GM21529 (cell line): Measurements from ENCODE around the gene PPP4R2.

ENCODE experiments used
- ATAC-seq: cut with Tn5 transposase; IDR thresholded peaks from one replicate; pipeline ENCODE4 v1.9.1; 2021; ENCODE audit not compliant: unreplicated experiment

Gene PPP4R2

DNA sequence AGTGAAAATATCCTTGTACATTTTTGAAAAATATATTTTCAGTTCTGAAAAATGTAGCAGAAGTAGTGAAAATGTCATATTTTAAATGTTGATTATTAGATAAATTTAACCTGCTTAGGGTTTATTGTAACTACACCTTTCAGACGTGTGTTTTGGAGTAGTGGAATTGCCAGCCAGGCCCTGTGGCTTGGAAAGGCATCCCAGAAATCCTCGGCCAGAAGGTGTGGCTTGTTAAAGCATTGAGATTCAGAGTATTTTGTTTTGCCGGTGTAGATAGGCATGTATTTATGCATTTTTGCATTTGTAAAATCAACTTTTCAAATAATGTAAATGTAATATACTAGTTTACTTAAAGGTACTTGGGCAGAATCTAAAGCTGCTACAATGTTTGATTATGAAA lies 71.8 kb downstream of the PPP4R2 start:
- no peak for ATAC-seq

DNA sequence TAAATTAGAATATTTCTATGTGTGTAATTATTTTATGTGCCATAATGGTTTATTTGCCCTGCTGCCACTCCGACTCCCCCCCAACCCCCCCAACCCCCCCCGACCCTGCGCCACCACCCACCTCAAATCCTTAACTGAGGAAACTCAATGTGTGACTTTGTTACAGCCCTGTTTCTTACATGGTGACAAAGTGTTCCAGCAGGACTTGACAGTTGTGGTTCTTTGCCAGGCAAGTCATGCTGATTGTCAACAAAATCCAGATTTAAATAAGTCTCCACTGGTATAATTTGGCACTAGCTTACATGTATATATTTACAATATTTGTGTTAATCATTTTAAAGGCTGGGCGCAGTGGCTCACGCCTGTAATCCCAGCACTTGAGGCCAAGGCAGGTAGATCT lies 72.6 kb downstream of the PPP4R2 start:
- ATAC-seq: no peak

DNA sequence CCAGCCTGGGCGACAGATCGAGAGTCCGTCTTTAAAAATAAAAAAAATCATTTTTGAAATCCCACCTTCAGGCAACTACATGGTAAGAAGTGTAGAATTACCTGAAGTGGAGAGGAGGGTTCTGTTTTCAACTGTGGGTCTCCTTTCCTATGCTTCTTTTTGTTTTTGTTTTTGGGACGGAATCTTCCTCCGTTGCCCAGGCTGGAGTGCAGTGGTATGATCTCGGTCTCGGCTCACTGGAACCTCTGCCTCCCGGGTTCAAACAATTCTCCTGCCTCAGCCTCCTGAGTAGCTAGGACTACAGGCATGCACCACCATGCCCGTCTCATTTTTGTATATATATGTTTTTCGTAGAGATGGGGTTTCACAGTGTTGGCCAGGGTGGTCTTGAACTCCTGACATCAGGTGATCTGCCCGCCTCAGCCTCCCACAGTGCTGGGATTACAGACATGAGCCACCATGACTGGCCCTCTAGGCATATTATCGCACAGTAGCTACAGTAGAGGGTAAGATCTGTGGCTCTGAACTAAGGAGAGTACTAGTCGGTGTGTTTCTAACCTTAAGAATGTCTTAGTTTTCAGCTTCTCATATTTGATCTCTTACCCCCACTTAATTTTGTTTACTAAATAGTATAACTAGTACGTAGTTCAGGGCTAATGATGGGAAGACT lies 73.3 kb downstream of the PPP4R2 start:
- ATAC-seq: no peak

DNA sequence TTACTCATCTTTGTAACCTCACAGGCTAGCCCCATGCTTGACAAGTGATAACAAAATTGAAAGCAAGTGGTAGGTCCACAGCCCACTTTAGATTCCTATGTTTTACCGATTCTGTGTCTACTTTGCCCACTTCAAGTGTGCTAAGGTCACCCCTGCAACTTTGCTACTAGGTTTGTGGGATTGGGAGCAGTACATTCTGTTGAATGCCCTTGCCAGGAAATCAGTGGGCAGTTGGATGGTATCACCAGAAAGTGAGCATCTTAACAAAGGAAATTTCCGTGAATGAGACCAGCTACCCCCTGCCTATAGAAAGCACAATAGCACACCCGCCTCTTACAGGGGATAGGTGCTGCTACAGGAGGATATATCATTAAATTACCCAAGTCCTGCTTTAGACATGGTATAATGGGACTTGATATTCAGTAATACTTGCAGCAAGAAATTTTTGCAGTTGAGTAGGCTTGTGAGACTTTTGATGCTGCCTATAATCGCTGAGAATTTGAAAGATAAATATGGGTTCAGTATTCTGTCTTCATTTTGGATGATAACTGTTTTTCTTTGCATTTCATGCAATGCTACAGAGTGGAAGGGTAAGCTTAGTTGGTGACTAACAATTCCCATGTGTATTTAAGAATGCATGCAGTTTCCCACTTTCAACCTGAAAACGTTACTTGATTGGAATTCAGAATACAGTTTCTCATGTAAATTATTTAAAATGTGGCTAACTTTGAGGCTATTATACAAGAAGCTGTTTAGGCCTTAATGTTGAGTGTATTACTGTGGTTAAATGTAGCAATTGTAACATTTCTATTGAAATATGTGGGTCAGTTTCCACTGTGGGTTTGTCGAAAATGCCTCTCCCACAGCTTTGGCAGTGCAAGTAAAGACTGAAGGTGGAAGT lies 74.3 kb downstream of the PPP4R2 start:
- no peak for ATAC-seq

DNA sequence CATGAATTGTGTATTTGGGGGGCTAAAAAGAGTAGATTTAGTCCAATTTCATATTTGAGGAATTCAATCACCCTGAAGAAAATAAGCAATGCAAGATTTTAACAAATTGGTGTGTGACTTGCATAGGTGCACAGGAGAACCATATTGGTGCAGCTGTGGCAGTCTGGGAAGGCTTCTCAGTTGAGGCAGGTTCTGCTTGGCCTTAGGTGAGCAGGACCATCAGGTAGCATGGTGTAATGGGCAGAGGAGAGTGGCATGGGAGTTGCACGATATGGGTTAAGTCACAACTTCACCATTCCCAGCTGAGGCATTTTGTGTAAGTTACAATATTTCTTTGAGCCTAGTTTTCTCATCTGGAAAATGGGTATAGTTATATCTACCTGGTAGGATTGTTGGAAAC lies 75.3 kb downstream of the PPP4R2 start:
- no peak for ATAC-seq

DNA sequence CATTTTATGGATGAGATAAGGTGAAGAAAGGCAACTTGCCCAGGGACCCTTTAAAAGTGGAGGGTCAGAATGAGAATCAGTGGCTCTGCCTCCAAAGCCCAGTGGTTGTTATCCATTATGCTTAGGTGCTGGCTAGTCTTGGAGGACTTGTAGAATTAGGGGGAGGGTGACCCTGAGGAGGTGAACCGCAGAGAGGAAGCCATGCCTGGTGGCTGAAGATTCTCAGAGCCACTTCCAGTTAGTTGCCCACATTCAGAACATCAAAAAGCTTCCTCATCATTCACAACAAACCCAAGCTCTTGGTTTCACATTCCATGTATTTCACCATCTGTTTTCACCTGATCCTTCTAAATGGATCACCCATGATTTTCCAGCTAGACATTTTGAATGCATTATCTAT lies 76.0 kb downstream of the PPP4R2 start:
- ATAC-seq: no peak

DNA sequence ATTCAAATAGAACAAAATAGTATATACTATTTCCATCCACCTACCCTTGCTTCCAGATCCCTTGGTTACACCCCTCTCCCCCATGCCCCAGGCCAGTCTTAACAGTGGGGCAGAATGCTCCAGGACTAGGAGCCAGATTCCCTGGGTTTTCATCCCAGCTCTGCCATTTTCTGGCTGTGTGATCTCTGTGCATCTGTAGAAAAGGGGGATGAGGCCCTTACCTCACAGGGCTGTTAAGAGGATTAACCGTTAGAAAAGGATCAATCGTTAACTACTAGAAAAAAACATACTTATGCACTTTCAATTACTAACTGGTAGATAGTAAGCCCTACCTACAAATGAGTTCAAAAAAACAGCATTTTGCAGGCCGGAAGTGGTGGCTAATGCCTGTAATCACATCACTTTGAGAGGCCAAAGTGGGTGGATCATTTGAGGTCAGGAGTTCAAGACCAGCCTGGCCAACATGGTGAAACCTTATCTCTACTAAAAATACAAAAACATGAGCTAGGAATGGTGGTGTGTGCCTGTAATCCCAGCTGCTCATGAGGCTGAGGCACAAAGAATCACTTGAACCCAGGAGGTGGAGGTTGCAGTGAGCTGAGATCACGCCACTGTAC lies 76.6 kb downstream of the PPP4R2 start:
- no peak for ATAC-seq

DNA sequence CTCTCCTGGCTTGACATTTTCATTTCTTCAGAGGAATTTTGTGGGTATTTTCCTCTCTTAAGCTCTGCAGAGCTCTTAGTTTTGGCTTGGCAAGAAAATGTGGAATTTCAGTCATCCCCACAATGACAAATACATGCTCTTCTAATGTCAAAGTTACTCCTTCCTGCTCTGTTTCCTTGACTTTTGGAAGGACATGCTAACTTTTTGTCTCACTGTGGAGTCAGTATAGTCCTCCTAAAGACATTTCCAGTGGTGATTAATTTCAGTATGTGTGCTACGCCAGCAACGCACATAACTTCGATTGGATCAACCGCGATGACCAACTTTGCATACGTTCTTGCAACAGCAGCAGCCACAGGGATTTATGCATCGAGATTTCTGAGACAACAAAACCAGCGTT lies 78.2 kb downstream of the PPP4R2 start:
- no peak for ATAC-seq

DNA sequence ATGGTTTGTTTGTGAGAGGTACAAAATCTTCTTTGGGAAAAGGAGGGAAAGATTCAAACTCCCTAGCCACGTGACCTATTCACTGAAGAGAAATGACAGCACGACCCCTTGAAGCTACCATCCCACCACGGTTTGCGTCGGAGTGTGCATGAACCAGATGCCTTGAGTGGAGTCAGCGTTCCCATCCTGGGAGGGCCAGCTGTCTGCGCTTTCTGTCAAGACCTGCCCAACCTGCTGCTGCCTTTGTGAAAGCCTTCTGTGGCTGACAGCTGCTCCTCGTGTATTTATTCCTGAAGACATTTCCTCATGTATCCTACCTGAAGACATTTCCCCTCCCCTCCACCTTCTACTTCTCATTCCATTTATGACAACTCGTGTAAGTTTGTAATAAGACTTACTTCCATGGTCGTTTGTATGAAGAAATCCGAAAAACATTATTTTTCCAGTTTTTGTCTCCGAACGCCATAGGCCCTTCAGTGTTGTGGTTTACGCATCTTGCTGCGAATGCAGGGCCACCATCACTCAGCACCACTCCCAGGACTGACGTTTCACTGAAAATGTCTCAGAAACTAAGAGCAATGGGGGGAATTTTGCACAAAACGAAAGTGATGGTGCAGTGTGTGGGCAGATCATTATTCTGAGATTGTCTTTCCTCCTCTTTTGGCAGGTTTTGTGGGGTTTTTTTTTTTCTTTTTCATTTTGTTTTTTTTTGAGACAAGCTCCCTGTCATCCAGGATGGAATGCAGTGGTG lies 83.8 kb downstream of the PPP4R2 start:
- no peak for ATAC-seq

DNA sequence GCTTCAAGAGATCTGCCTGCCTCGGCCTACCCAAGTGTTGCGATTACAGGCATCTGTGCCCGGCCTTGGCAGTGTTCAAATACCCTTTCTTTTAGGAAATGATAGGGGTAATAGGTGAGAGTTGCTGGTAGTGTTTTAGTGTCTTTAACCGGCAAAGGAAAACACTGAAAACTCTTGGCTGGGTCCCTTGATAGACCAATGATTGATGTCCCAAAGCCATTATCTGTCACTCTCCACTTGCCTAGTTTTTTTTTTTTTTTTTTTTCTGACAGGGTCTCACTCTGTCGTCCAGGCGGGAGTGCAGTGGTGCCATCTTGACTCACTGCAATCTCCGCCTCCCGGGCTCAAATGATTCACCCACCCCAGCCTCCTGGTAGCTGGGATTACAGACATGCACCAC lies 84.5 kb downstream of the PPP4R2 start:
- no peak for ATAC-seq

DNA sequence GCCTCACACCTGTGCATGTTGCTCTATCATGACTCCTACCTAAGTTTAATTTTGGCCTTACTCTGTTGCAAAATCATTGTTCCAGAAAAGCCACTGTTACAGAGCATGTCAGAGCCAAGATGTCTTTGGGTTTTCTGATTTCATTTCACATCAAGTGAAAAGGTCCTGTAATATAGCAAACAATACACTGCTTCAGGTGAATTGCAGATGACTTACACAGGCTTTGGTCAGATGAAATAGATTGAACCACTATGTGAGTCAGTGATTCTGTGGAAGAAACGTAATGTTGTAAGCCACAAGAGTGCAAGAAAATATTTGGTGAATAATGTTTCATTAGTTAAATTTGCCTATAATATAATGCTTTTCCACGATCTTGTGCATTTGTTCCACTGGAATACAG lies 87.6 kb downstream of the PPP4R2 start:
- no peak for ATAC-seq

DNA sequence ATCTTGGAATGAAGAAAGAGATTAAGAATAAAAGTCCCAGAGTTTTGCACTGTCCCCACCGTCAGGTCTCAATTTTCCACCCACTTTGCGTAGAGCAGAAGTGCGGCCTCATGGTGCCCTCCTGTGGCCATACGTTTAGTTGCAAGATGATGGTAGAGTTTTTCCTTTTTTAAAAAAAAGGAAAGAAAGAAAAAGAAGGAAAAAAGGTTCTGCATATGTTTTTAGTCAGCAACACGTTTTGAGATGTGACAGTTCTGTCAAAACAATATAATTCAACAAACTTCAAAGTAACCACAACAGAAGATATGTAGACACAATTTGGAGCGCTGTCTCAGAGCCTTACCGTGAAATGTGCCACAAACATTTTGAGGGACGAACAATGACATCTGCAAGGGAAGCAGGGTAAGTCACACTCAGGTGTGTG lies 89.5 kb downstream of the PPP4R2 start:
- ATAC-seq: peak; percentile 51

DNA sequence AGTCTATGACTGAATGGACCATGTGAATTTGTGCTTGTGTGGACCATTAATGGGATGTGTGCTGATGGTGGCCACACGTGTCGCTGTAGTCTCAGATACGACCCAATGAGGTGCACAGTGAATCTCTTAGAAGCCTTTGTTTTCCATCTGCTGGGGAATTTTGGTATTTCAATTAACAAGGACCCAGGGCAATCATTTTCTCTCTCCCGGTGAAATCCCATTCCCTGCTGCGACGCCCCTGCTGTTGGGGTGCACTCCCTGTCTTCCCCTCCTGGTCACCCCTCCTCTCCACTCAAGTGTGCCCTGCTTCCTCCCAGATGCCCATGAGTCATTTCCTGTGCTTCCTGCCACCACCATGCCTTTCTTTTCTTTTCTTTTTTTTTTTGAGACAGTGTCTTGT lies 97.5 kb downstream of the PPP4R2 start:
- ATAC-seq: no peak

DNA sequence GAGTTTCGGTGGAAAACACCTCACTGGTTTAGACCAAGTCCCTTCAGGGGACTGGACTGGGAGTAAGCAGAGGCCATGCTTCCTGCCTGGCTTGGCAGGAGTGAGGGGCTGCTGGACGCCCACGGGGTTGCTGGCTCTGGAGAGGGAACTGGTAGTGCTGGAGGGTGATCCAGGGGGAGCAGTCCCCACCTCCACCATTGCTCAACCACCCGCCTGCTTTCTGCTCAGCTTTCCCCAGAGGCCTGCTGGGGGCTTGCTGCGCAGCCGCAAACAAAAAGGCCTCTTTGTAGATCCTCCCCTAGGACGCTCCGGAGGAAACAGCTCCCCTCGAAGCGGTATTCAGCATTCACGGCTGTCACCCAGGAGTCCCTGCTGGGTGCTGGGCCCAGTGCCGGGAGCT lies 98.3 kb downstream of the PPP4R2 start:
- ATAC-seq: no peak

DNA sequence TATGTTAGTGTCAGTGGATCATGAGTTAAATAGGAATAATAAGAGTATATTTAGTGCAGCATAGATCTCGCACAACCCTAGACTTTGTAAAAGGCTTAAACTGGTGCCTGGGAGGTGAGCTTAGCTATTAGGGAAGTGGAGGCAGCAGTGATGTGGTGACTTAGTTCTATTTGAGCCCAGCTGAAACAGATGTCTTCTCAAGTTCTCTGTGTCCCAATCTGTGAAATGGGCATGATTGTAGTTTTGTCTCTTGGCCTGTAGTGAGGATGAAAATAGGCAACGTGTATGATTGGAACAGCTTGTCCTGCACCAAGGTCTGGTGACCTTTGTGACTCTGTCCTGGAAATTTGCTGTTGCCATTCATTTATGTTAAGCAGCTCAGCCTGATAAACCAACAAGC lies 99.6 kb downstream of the PPP4R2 start:
- ATAC-seq: no peak

DNA sequence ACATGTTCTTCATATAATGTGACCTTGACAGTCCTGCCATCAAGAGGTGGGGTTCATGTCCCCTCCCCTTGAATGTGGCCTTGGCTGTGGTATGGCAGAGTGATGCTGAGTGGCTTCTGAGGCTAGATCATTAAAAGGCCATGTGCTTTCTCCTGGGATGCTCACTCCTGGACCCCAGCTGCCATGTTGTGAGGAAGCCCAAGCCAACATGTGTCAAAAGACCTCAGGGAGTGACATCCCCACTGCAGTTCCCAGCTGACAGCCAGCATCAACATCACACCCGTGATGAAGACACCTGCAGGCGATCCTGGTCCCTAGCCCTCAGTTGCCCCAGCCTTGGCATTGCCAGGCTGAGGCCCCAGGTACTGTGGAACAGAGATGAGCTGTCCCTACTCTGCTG lies 101.4 kb downstream of the PPP4R2 start:
- ATAC-seq: no peak

DNA sequence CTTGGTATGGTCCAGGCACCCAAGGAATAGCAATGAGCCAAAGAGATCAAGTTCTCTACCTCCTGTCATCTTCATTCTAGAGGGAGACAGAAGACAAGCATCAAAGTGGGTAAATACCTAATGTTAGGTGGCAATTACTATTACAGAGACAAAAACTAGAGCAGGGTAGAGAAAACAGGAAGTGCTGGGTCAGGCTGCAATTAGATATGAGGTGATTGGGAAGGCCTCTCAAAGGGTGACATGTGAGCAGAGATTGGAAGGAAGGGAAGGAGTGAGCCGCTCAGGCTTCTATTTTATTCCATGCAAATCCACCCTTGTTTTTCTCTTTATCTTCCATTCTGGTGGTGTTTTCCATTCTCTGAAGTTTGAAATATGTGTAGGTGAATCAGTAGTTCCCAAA lies 102.3 kb downstream of the PPP4R2 start:
- ATAC-seq: no peak

DNA sequence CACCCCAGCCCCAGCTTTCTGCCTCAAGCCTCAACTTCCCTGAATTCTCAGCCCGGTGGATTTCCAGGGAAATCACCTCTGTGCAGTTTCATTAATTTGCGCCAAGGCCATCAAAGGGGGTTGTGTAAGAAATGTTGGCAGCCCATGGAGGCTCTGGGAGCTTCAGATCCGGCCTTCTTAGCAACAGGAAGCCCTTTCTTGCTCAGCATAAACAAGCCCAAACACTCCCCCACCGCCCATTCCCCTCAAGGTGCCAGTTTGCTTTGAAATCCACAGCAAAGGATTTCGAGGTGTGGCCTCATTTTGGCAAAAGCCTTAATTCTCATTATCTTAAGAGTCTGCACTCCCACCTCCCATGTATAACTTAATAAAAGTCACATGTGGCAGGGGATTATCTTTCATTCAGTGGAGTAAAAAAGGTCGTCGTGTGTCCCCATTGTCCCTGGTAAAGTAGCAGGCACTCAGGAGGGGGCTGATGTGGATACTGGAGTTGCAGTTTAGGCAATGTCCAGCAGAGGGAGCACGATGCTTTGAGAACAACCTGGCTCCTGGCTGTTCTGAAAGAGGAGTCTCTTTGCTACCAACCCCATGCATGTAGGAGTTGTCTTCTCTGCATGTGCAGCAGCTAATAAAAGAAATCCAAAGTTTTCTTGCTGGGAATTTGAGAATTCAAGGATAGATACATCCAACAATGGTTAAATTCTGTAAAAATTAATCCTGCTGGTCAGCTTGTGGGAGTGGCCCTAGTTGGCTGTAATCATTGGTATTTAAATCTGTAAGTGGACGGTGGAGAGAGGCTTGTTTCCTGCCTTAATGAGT lies 104.3 kb downstream of the PPP4R2 start:
- ATAC-seq: peak; percentile 89

DNA sequence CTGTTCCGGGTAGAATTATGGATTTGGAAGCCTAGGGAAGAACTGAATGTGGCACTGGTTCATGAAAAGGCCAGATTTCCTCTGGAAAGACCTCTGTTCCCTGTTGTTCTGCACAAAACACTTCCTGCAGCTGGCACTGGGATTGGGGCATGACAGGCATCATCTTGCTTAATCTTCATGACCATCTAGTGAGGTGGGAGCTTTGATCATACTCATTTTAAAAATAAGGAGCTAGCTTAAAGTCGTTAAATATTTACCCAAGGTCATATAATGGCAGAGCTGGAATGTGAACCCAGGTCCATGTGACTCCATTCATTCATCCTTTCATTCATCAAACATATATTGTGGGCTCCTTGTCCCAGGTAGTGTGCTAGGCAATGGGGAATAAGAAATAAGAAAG lies 105.3 kb downstream of the PPP4R2 start:
- ATAC-seq: no peak

DNA sequence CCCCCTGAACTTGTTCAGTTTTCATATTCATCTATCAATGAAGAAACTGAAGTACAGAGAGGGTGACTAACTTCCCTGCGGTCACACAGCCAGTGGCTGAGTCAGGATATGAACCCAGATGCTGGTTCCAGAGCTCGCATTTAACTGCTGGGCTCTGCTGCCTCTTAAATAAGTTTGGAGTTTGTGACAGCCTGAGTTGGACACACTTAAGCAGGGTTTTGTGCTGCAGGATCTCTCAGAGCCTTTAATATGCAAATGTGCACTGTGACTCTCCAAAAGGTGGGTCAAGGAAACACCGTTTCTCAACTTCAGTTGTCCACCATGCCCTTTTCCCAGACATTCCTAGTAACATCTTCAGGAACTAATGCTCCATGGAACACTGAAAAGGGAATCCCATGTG lies 110.6 kb downstream of the PPP4R2 start:
- ATAC-seq: no peak
